ENCODE results near the gene MAPK12. TPM values are rescaled to one million over a fixed set of nuclear protein-coding genes. Genes with fewer than 3 reads are reported as not detected.

The MAPK12 gene
- total and polyA plus RNA-seq, 2 of the 8 experiments (the other 6 are each of a cell fraction or from before 2014, with no cell fraction given): 17.3 to 20.3 TPM

DNA sequence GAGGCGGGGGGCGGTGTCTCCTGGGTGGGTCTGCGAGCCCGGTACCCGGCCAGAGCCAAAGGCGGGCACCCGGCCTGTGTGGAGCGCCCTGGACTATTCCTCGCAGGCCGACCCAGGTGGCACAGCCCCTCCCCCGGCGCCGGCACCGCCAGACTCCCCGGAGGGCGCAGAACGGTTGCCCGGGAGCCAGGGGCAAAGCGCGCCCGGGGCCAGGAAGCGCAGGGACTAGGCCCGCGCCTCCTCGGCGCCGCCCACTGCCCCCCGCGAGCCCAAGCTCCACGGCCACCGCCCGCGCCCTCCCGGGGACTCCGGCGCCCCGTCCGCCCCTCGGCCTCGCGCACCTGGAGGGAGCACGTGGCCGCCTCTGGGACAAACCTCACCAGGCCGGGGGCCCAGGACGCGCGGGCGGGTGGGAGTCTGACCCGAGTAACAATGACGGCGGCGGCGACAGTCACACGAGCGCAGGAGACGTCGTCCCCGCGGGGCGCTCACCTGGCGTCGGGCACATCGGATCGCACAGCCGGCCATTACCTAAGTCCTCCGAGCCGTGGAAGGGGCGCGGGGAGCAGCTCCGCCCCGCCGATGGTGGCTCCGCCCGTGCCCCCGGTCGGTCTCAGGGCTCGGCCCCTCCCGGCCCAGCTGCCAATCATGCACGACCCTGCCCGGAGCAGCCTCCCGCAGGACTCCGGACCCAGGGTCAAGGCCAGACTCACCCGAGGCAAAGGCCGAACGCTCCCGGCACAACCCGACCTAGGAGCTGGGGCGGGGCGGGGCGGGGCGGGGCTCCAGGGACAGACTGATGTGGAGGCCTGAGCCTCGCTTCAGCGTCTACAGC is 38.5 kb upstream of the MAPK12 start (continued):
- TF ChIP-seq, protein P1, sequence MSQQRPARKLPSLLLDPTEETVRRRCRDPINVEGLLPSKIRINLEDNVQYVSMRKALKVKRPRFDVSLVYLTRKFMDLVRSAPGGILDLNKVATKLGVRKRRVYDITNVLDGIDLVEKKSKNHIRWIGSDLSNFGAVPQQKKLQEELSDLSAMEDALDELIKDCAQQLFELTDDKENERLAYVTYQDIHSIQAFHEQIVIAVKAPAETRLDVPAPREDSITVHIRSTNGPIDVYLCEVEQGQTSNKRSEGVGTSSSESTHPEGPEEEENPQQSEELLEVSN (IDR thresholded peaks at IDR 0.05): peak; percentile 76
- no peak for TF ChIP-seq SIX5 (IDR thresholded peaks at IDR 0.05; ENCODE audit: low read depth, low read length)
- peak; percentile 40 for TF ChIP-seq ASH2L (IDR thresholded peaks at IDR 0.05; ENCODE audit: low read length)
- no peak for TF ChIP-seq SIRT6 (IDR thresholded peaks at IDR 0.05; ENCODE audit: low read length)
- TF ChIP-seq SIN3A (conservative IDR thresholded peaks at IDR 0.05 in 1 of 2, IDR thresholded peaks at IDR 0.05 in 1 of 2; ENCODE audit: low read depth in 1 of 2, low read length in 2 of 2): no peak; a peak in 1 of 4 replicates
- TF ChIP-seq SRF (IDR thresholded peaks at IDR 0.05; ENCODE audit: low read depth, low read length): no peak
- TF ChIP-seq TAF1 (IDR thresholded peaks at IDR 0.05; ENCODE audit: low read depth, low read length): no peak
- no peak for TF ChIP-seq JUN (IDR thresholded peaks at IDR 0.05; ENCODE audit: low read depth, low read length)
- TF ChIP-seq EP300 (IDR thresholded peaks at IDR 0.05; ENCODE audit: borderline replicate concordance in 1 of 2, low read depth in 2 of 2, low read length in 2 of 2): no peak
- TF ChIP-seq BRCA1 (IDR thresholded peaks at IDR 0.05; ENCODE audit: low read depth, low read length): no peak
- peak; percentile 71 for TF ChIP-seq YY1 (IDR thresholded peaks at IDR 0.05; ENCODE audit: low read depth, low read length)
- TF ChIP-seq RBBP5 (IDR thresholded peaks at IDR 0.05; ENCODE audit: borderline replicate concordance, low read depth, low read length): no peak
- TF ChIP-seq, protein P2, sequence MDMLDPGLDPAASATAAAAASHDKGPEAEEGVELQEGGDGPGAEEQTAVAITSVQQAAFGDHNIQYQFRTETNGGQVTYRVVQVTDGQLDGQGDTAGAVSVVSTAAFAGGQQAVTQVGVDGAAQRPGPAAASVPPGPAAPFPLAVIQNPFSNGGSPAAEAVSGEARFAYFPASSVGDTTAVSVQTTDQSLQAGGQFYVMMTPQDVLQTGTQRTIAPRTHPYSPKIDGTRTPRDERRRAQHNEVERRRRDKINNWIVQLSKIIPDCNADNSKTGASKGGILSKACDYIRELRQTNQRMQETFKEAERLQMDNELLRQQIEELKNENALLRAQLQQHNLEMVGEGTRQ (IDR thresholded peaks at IDR 0.05; ENCODE audit: low read length): no peak
- TF ChIP-seq, protein P3, sequence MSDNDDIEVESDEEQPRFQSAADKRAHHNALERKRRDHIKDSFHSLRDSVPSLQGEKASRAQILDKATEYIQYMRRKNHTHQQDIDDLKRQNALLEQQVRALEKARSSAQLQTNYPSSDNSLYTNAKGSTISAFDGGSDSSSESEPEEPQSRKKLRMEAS (IDR thresholded peaks at IDR 0.05): peak; percentile 87
- no peak for TF ChIP-seq SP4 (IDR thresholded peaks at IDR 0.05; ENCODE audit: low read length)
- TF ChIP-seq RNF2 (IDR thresholded peaks at IDR 0.05; ENCODE audit: borderline replicate concordance, low read depth, low read length, missing control alignments, poor library complexity, severe bottlenecking): peak; percentile 62
- no peak for TF ChIP-seq TBP (IDR thresholded peaks at IDR 0.05; ENCODE audit: low read depth, low read length)
- TF ChIP-seq NRF1 (IDR thresholded peaks at IDR 0.05; ENCODE audit: low read depth, low read length): no peak

All from H1 (cell line).